ENCODE results near the gene GABRP. TPM values are rescaled to one million over a fixed set of nuclear protein-coding genes. Genes with fewer than 3 reads are reported as not detected.

GABRP gene
- total and polyA plus RNA-seq, 10 donors = 0.03 to 0.20 TPM; not detected in 8

DNA sequence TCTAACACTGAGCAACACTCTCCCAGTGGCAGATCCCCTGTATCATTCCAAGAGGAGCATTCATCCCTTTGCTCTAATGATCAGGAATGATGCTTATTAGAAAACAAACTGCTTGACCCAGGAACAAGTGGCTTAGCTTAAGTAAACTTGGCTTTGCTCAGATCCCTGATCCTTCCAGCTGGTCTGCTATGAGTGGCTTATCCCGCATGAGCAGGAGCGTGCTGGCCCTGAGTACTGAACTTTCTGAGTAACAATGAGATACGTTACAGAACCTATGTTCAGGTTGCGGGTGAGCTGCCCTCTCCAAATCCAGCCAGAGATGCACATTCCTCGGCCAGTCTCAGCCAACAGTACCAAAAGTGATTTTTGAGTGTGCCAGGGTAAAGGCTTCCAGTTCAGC is 29.7 kb downstream of the GABRP start:
- H3K27me3 ChIP-seq (replicated peaks in 1 of 7) = peaks cover 0 to 12% (median 0%) of the 10 kb centered on the region in 7 donors
- TF ChIP-seq, protein P1, sequence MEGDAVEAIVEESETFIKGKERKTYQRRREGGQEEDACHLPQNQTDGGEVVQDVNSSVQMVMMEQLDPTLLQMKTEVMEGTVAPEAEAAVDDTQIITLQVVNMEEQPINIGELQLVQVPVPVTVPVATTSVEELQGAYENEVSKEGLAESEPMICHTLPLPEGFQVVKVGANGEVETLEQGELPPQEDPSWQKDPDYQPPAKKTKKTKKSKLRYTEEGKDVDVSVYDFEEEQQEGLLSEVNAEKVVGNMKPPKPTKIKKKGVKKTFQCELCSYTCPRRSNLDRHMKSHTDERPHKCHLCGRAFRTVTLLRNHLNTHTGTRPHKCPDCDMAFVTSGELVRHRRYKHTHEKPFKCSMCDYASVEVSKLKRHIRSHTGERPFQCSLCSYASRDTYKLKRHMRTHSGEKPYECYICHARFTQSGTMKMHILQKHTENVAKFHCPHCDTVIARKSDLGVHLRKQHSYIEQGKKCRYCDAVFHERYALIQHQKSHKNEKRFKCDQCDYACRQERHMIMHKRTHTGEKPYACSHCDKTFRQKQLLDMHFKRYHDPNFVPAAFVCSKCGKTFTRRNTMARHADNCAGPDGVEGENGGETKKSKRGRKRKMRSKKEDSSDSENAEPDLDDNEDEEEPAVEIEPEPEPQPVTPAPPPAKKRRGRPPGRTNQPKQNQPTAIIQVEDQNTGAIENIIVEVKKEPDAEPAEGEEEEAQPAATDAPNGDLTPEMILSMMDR (IDR thresholded peaks at IDR 0.05 in 8 of 11, conservative IDR thresholded peaks at IDR 0.05 in 3 of 11) = no peak
- TF ChIP-seq POLR2AphosphoS5 (IDR thresholded peaks at IDR 0.05) = no peak
- no peak for TF ChIP-seq POLR2A (IDR thresholded peaks at IDR 0.05)
- H3K36me3 ChIP-seq = no peaks in the 10 kb centered on the region
- intact Hi-C loops (cut with DNase I; ENCODE audit: low total_unique reads) = no loop called here
- no peak overlapping the region for H3K4me3 ChIP-seq
- no peaks in the 10 kb centered on the region for H3K9me3 ChIP-seq
- WGBS, 5 donors = 87 to 96% (median 93%) methylated on average over 5 of the region's 5 CpGs
- H3K4me1 ChIP-seq = no peaks in the 10 kb centered on the region
- no peak for DNase-seq
- no peak overlapping the region for H3K27ac ChIP-seq

DNA sequence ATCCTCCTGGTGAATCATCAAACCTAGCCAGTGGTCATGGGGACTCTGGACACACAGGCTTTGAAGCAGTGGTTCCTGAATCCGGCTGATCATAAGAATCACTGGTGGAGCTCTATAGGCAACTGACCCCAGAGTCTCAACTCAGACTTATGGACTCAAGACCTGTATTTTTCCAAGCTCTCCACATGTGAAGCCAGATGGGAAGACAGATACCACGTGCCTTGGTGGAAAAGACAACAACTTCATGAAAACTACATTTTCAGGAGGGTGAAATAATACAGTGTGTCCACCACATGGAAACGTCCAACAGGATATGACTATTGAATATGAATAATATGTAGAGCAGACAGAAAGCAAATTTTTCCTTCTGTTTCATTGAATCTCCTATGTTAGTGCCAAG is 33.7 kb downstream of the GABRP start:
- no peaks in the 10 kb centered on the region for H3K4me1 ChIP-seq
- H3K9me3 ChIP-seq = no peaks in the 10 kb centered on the region
- WGBS, 5 donors = 76 to 89% (median 78%) methylated on average over 3 of the region's 3 CpGs
- no peak overlapping the region for H3K4me3 ChIP-seq
- TF ChIP-seq POLR2A (IDR thresholded peaks at IDR 0.05) (no peak), POLR2AphosphoS5 (IDR thresholded peaks at IDR 0.05) (no peak)
- H3K27me3 ChIP-seq (replicated peaks in 1 of 7) = peaks cover 0 to 4% (median 0%) of the 10 kb centered on the region in 7 donors
- H3K27ac ChIP-seq = no peak overlapping the region
- intact Hi-C loops (cut with DNase I; ENCODE audit: low total_unique reads) = no loop called here
- no peaks in the 10 kb centered on the region for H3K36me3 ChIP-seq
- no peak for DNase-seq

DNA sequence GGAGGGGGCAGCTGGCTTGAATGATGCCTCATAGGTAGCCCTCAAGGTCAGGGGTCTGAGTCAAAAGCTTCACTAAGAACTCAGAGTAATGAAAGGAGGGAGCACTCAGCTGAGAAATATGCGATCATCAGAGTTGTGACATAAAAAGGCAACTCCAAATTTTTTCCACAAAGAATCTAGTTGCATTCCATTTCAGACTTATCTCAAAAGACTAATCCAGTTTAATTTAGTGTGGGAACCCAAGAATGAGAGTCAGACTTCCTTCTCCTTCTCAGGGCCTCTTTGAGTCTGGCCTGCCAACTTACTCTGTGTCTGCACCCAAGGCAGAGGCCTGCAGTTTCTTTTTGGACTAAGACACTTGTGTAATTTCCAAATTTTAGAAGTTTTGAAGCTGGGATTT is 34.7 kb downstream of the GABRP start:
- no peak overlapping the region for H3K4me3 ChIP-seq
- no peaks in the 10 kb centered on the region for H3K36me3 ChIP-seq
- WGBS, 5 donors = 79 to 97% (median 94%) methylated on average over 1 of the region's 1 CpG
- H3K9me3 ChIP-seq = no peaks in the 10 kb centered on the region
- intact Hi-C loops (cut with DNase I; ENCODE audit: low total_unique reads) = no loop called here
- TF ChIP-seq, protein P1 (IDR thresholded peaks at IDR 0.05 in 8 of 11, conservative IDR thresholded peaks at IDR 0.05 in 3 of 11) = no peak
- TF ChIP-seq POLR2A (IDR thresholded peaks at IDR 0.05) = no peak
- TF ChIP-seq POLR2AphosphoS5 (IDR thresholded peaks at IDR 0.05) = no peak
- H3K27ac ChIP-seq = no peak overlapping the region
- peaks cover 0 to 4% (median 0%) of the 10 kb centered on the region in 7 donors for H3K27me3 ChIP-seq (replicated peaks in 1 of 7)
- H3K4me1 ChIP-seq = no peaks in the 10 kb centered on the region
- DNase-seq = no peak

DNA sequence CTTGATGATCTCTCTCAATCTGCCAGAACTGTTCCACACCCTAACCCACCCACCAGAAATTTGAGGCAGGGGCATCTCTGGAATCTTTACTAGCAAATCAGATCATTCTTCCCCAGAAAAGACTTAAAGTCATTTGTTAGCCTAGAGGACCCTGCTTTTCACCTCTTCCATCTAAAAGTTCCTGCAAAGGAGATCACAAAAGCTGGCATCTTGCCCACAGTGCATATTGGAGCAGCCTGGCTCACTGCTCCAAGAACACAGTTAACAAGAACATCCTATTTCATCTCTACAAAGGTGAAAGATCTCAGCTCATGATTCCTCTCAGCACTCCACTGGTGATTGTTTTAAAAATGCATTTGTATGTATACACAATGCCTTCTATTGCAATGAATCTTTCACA is 36.3 kb downstream of the GABRP start:
- no peaks in the 10 kb centered on the region for H3K9me3 ChIP-seq
- no peak for DNase-seq
- intact Hi-C loops (cut with DNase I; ENCODE audit: low total_unique reads) = no loop called here
- TF ChIP-seq, protein P1 (IDR thresholded peaks at IDR 0.05 in 8 of 11, conservative IDR thresholded peaks at IDR 0.05 in 3 of 11) = no peak
- no peaks in the 10 kb centered on the region for H3K36me3 ChIP-seq
- peaks cover 0 to 4% (median 0%) of the 10 kb centered on the region in 7 donors for H3K27me3 ChIP-seq (replicated peaks in 1 of 7)
- H3K4me3 ChIP-seq = no peak overlapping the region
- no peaks in the 10 kb centered on the region for H3K4me1 ChIP-seq
- H3K27ac ChIP-seq = no peak overlapping the region

DNA sequence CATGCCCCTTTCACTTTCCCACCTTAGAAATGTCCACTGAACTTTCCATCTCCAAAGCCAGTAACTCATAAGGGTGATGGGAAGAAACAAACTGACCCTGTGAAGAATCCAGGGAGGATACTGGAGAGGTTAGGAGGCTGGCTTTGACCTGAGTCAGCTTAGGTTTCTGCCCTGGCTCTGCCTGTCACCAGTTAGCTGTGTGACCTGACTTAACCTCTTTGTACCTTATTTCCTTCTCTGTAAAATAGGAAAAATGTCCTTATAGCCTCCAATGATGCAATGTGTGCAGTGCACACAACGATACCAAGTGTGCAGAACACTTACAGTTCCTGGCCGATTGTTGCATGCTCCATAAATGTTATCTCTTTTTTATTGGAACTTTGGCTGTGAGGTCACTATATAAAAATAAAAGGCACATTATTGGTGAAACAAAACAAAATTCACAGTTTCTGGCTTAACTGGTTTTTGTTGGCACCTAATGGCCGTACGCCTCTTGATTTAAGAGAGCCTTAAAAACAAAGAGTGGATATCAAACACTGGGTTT is 37.8 kb downstream of the GABRP start:
- Histone ChIP-seq H3K9me3 (peaks cover 0 to 8% (median 0%) of the 10 kb centered on the region in 8 donors), H3K4me1 (no peaks in the 10 kb centered on the region), H3K27me3 (replicated peaks in 1 of 7) (peaks cover 0 to 9% (median 0%) of the 10 kb centered on the region in 7 donors), H3K36me3 (no peaks in the 10 kb centered on the region), H3K4me3 (no peak overlapping the region), H3K27ac (no peak overlapping the region)
- 85 to 90% (median 86%) methylated on average over 4 of the region's 4 CpGs for WGBS, 5 donors
- intact Hi-C loops (cut with DNase I; ENCODE audit: low total_unique reads) = no loop called here
- DNase-seq = no peak
- TF ChIP-seq POLR2A (IDR thresholded peaks at IDR 0.05) (no peak), POLR2AphosphoS5 (IDR thresholded peaks at IDR 0.05) (no peak)
- TF ChIP-seq, protein P1 (IDR thresholded peaks at IDR 0.05 in 8 of 11, conservative IDR thresholded peaks at IDR 0.05 in 3 of 11) = no peak

All from spleen (tissue), 11 donors.